Measurements from ENCODE around the gene RGL1.

GRCh38 chr1:183876309-183876708 is 71.4 kb downstream of the RGL1 start:
- TF ChIP-seq CTCF (IDR thresholded peaks at IDR 0.05) (no peak), POLR2A (IDR thresholded peaks at IDR 0.05) (no peak)
